ENCODE results near the gene DDX49. TPM values are rescaled to one million over a fixed set of nuclear protein-coding genes. Genes with fewer than 3 reads are reported as not detected.

Gene DDX49
- total and polyA plus RNA-seq, 10 donors: 31.0 to 48.0 (median 36.6) TPM

- TF ChIP-seq POLR2AphosphoS5 (IDR thresholded peaks at IDR 0.05) (peak in 2 of 3 donors; percentile 12 to 34), POLR2A (IDR thresholded peaks at IDR 0.05) (no peak)
- H3K4me1 ChIP-seq: no peaks in the 10 kb centered on the region
- no peaks in the 10 kb centered on the region for H3K9me3 ChIP-seq
- H3K27me3 ChIP-seq (replicated peaks in 1 of 7): no peaks in the 10 kb centered on the region
- H3K4me3 ChIP-seq: no peak overlapping the region
- WGBS, 5 donors: 74 to 93% (median 91%) methylated on average over 21 to 26 of the region's 26 CpGs
- H3K27ac ChIP-seq: no peak overlapping the region
- intact Hi-C loops (cut with DNase I; ENCODE audit: low total_unique reads): no loop called here
- no peak for DNase-seq
- peaks cover 0 to 98% (median 84%) of the 10 kb centered on the region in 6 donors for H3K36me3 ChIP-seq
These were observed 13.8 kb upstream of the DDX49 start for GRCh38 chr19:18905513-18906236.

DNA sequence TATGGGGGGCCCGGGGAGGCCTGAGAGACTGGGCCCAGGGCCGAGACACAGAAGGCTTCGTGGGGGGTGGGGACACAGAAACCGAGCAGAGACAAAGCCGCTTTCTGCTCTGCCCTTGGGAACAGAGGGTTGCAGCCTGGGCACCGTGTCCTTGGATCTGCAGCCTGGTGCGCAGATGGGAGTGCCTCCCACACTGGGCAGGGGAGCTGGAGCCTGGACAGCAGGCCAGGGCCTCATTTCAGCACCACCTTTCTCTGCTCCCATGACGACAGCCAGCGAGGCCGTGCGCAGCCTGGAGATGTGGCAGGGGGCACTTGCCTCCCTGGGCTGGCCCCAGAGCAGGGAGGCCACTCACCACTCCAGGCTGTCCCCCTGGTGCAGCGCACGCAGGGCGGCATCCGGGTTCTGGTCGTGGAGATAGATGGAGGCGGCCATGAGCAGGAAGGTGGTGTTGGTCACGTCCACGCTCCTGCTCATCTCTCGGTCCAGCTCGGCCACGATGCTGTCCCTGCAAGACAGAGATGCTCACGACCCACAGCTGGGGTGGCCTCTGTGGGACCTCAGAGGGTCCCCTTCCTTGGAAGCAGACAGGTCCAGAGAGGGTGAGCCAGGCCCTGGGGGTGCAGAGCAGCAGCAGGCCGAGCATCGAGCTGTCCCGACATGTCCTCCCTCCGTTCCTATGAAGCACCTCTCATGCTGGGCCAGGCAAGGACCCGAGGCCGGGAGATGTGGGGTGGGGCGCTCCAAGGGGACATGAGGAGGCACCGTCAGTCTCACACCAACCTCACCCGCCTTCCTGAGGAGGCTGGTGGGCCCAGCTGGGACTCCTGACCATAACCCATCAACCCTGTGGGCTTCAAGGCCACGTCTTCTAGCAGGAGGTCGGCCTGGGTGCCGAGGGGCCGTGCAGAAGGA is 12.7 kb upstream of the DDX49 start:
- Histone ChIP-seq H3K27me3 (replicated peaks in 1 of 7) (no peaks in the 10 kb centered on the region), H3K27ac (no peak overlapping the region), H3K9me3 (no peaks in the 10 kb centered on the region), H3K36me3 (peaks cover 0 to 98% (median 80%) of the 10 kb centered on the region in 6 donors), H3K4me3 (no peak overlapping the region), H3K4me1 (no peaks in the 10 kb centered on the region)
- intact Hi-C loops (cut with DNase I; ENCODE audit: low total_unique reads): no loop called here
- DNase-seq: no peak
- 94 to 95% (median 94%) methylated on average over 23 to 36 of the region's 36 CpGs for WGBS, 5 donors
- TF ChIP-seq CTCF (IDR thresholded peaks at IDR 0.05 in 8 of 11, conservative IDR thresholded peaks at IDR 0.05 in 3 of 11) (no peak), POLR2AphosphoS5 (IDR thresholded peaks at IDR 0.05) (peak in 2 of 3 donors; percentile 18 to 63)

- no peak overlapping the region for H3K27ac ChIP-seq
- TF ChIP-seq POLR2AphosphoS5 (IDR thresholded peaks at IDR 0.05): peak; percentile 8 to 50 (median 14)
- no peak for TF ChIP-seq POLR2A (IDR thresholded peaks at IDR 0.05)
- no peak for TF ChIP-seq CTCF (IDR thresholded peaks at IDR 0.05 in 8 of 11, conservative IDR thresholded peaks at IDR 0.05 in 3 of 11)
- H3K4me3 ChIP-seq: no peak overlapping the region
- peaks cover 0 to 100% (median 88%) of the 10 kb centered on the region in 6 donors for H3K36me3 ChIP-seq
- H3K9me3 ChIP-seq: no peaks in the 10 kb centered on the region
- peaks cover 0 to 16% (median 9%) of the 10 kb centered on the region in 6 donors for H3K4me1 ChIP-seq
- no peak for DNase-seq
- intact Hi-C loops (cut with DNase I; ENCODE audit: low total_unique reads): no loop called here
- WGBS, 5 donors: 91 to 95% (median 94%) methylated on average over 17 of the region's 17 CpGs
- H3K27me3 ChIP-seq (replicated peaks in 1 of 7): no peaks in the 10 kb centered on the region
These were observed 10.4 kb upstream of the DDX49 start for GRCh38 chr19:18908917-18909619.

GRCh38 chr19:18910010-18910409 is 9.5 kb upstream of the DDX49 start:
- TF ChIP-seq CTCF (IDR thresholded peaks at IDR 0.05 in 8 of 11, conservative IDR thresholded peaks at IDR 0.05 in 3 of 11) (no peak), POLR2AphosphoS5 (IDR thresholded peaks at IDR 0.05) (peak in 1 of 3 donors; percentile 51), POLR2A (IDR thresholded peaks at IDR 0.05) (no peak)
- H3K4me1 ChIP-seq: peaks cover 0 to 25% (median 14%) of the 10 kb centered on the region in 6 donors

More at GRCh38 chr19:18910010-18910409, 9.5 kb upstream of the DDX49 start:
- no peak for DNase-seq
- intact Hi-C loops (cut with DNase I; ENCODE audit: low total_unique reads): no loop called here
- Histone ChIP-seq H3K9me3 (no peaks in the 10 kb centered on the region), H3K36me3 (peaks cover 0 to 100% (median 85%) of the 10 kb centered on the region in 6 donors), H3K27ac (no peak overlapping the region), H3K4me3 (no peak overlapping the region), H3K27me3 (replicated peaks in 1 of 7) (no peaks in the 10 kb centered on the region)
- 90 to 96% (median 95%) methylated on average over 10 of the region's 10 CpGs for WGBS, 5 donors
